GM23338 (cell line): ENCODE data around the gene SRCAP. TPM values are rescaled to one million over a fixed set of nuclear protein-coding genes. Genes with fewer than 3 reads are reported as not detected.

Experiments used
- ATAC-seq: fragments of 200-7000 bp; cut with Tn5 transposase; 3 replicates; pipeline ENCODE4 v1.9.1; 2020
- DNase-seq: peaks from one replicate; pipeline ENCODE4 v3.0.0-alpha.2; 2015; ENCODE audit warnings: low spot score
- H2AFZ ChIP-seq: fragments of 200-600 bp; sonication (generic); 2 replicates; pipeline ENCODE4 v1.8.0; 2016; ENCODE audit warnings: antibody characterized with exemption, mild to moderate bottlenecking, moderate library complexity
- H3F3A ChIP-seq: fragments of 200-600 bp; sonication (generic); replicated peaks from 2 replicates; pipeline ENCODE4 v1.8.0; 2017; ENCODE audit warnings: antibody characterized with exemption, mixed run types, low read depth
- H3K27ac ChIP-seq: fragments of 200-600 bp; sonication (generic); 2 replicates; pipeline ENCODE4 v1.6.1; 2016; ENCODE audit warnings: low read depth
- H3K27me3 ChIP-seq: fragments of 200-600 bp; sonication (generic); 2 replicates; pipeline ENCODE4 v1.8.0; 2016; ENCODE audit warnings: mild to moderate bottlenecking, mixed run types, moderate library complexity; ENCODE audit not compliant: insufficient read depth
- H3K36me3 ChIP-seq: fragments of 200-600 bp; sonication (generic); 2 replicates; pipeline ENCODE4 v1.8.0; 2016; ENCODE audit warnings: mild to moderate bottlenecking; ENCODE audit not compliant: insufficient read depth
- H3K4me1 ChIP-seq: fragments of 200-600 bp; sonication (generic); 2 replicates; pipeline ENCODE4 v1.8.0; 2016; ENCODE audit warnings: mild to moderate bottlenecking, moderate library complexity; ENCODE audit not compliant: insufficient read depth
- H3K4me2 ChIP-seq: fragments of 200-600 bp; sonication (generic); 2 replicates; pipeline ENCODE4 v1.7.1; 2017; ENCODE audit warnings: mixed run types
- H3K4me3 ChIP-seq: fragments of 200-600 bp; sonication (generic); 2 replicates; pipeline ENCODE4 v1.6.1; 2016; ENCODE audit warnings: mixed run types
- H3K79me2 ChIP-seq: fragments of 200-600 bp; sonication (generic); replicated peaks from 2 replicates; pipeline ENCODE4 v1.8.0; 2017; ENCODE audit warnings: mild to moderate bottlenecking; ENCODE audit not compliant: insufficient read depth
- H3K9me2 ChIP-seq: fragments of 200-600 bp; sonication (generic); 2 replicates; pipeline ENCODE4 v1.8.0; 2017; ENCODE audit not compliant: insufficient read depth
- H4K20me1 ChIP-seq: fragments of 200-600 bp; sonication (generic); replicated peaks from 2 replicates; pipeline ENCODE4 v1.8.0; 2017; ENCODE audit warnings: mild to moderate bottlenecking; ENCODE audit not compliant: insufficient read depth
- H3K27ac Mint-ChIP-seq: 2 replicates; pipeline ENCODE4 v1.8.0; 2020; ENCODE audit warnings: inconsistent platforms, mild to moderate bottlenecking, moderate library complexity, mixed read lengths
- H3K27me3 Mint-ChIP-seq: 3 replicates; pipeline ENCODE4 v1.8.0; 2022; ENCODE audit warnings: low read depth, mild to moderate bottlenecking, moderate library complexity, mixed read lengths, inconsistent platforms; ENCODE audit not compliant: insufficient read depth, poor library complexity
- H3K36me3 Mint-ChIP-seq: 3 replicates; pipeline ENCODE4 v1.8.0; 2021; ENCODE audit warnings: low read depth, mild to moderate bottlenecking, inconsistent platforms, moderate library complexity, mixed read lengths
- H3K4me1 Mint-ChIP-seq: 3 replicates; pipeline ENCODE4 v1.8.0; 2020; ENCODE audit warnings: mild to moderate bottlenecking, inconsistent platforms, mixed read lengths
- H3K4me3 Mint-ChIP-seq: 3 replicates; pipeline ENCODE4 v1.8.0; 2021; ENCODE audit warnings: moderate library complexity, mild to moderate bottlenecking, inconsistent platforms, mixed read lengths
- H3K9me3 Mint-ChIP-seq: 3 replicates; pipeline ENCODE4 v1.8.0; 2020; ENCODE audit warnings: moderate library complexity, mild to moderate bottlenecking, inconsistent platforms, mixed read lengths
- ETS1 ChIP-seq: IDR thresholded peaks from 2 replicates; pipeline ENCODE4 v1.6.1; 2016; ENCODE audit warnings: antibody characterized with exemption
- EZH2 ChIP-seq: fragments of 200-600 bp; sonication (generic); IDR thresholded peaks from one replicate; pipeline ENCODE4 v1.8.0; 2017; ENCODE audit warnings: antibody characterized with exemption, mild to moderate bottlenecking, low read depth; ENCODE audit not compliant: unreplicated experiment
- POLR2AphosphoS5 ChIP-seq: IDR thresholded peaks from 2 replicates; pipeline ENCODE4 v1.6.1; 2016; ENCODE audit warnings: antibody characterized with exemption, low read depth
- REST ChIP-seq: IDR thresholded peaks from one replicate; pipeline ENCODE4 v1.6.1; 2018; ENCODE audit warnings: antibody characterized with exemption; ENCODE audit not compliant: unreplicated experiment
- ZNF114 ChIP-seq: fragments of 250-450 bp; sonication (Bioruptor Pico); IDR thresholded peaks from 2 replicates; pipeline ENCODE4 v1.5.0; 2020; ENCODE audit warnings: mild to moderate bottlenecking, moderate library complexity
- ZNF462 ChIP-seq: fragments of 250-450 bp; sonication (Bioruptor Pico); IDR thresholded peaks from 2 replicates; pipeline ENCODE4 v1.5.0; 2020; ENCODE audit warnings: mild to moderate bottlenecking, moderate library complexity
- polyA plus RNA-seq: library from polyadenylated mRNA; unstranded; fragments of >200 nt; fragmentation: Nextera tagmentation; extraction: Ambion mirVana; gene quantifications from 2 replicates; pipeline ENCODE4 v1.2.1, GENCODE V29; 2016
- total RNA-seq: library from RNA; depleted of rRNA; stranded (reverse); fragments of >200 nt; shearing (Covaris generic); gene quantifications from 2 replicates; pipeline ENCODE4 v1.2.3, GENCODE V29; 2014

Gene SRCAP
- total and polyA plus RNA-seq, 2 experiments from 2014 or later = 15.3 to 38.4 TPM

GRCh38 chr16:30698139-30698815 is 694 bp upstream of the SRCAP start:
- peaks cover 45% of the 10 kb centered on the region for H3K27me3 ChIP-seq
- H3K79me2 ChIP-seq = peaks cover 32% of the 10 kb centered on the region
- DNase-seq = peak; percentile 92
- peak overlapping the region; percentile 78 for H3K4me2 ChIP-seq
- peaks cover 45% of the 10 kb centered on the region for H4K20me1 ChIP-seq
- H3K4me1 Mint-ChIP-seq = peaks cover 19% of the 10 kb centered on the region
- H3K27ac Mint-ChIP-seq = peak overlapping the region; percentile 100
- no peaks in the 10 kb centered on the region for H3K9me2 ChIP-seq
- H3K4me1 ChIP-seq = peaks cover 17% of the 10 kb centered on the region
- H3K27ac ChIP-seq = peak overlapping the region; percentile 100
- ATAC-seq = peak; percentile 70
- peaks cover 52% of the 10 kb centered on the region for H3K27me3 Mint-ChIP-seq
- TF ChIP-seq REST (no peak), POLR2AphosphoS5 (peak; percentile 86)
- peaks cover 23% of the 10 kb centered on the region for H3F3A ChIP-seq
- no peak overlapping the region for H2AFZ ChIP-seq
- no peaks in the 10 kb centered on the region; the same call in 1 of the 3 replicates for H3K9me3 Mint-ChIP-seq
- H3K4me3 ChIP-seq = peak overlapping the region; percentile 98
- H3K36me3 ChIP-seq = peaks cover 30% of the 10 kb centered on the region
- H3K4me3 Mint-ChIP-seq = peak overlapping the region; percentile 97
- H3K36me3 Mint-ChIP-seq = peaks cover 37% of the 10 kb centered on the region

- peaks cover 21% of the 10 kb centered on the region for H3F3A ChIP-seq
- H2AFZ ChIP-seq = no peak overlapping the region
- peaks cover 32% of the 10 kb centered on the region for H3K79me2 ChIP-seq
- no peak for DNase-seq
- Mint-ChIP-seq H3K4me3 (peak overlapping the region; percentile 97), H3K27ac (peak overlapping the region; percentile 98), H3K36me3 (peaks cover 50% of the 10 kb centered on the region), H3K9me3 (no peaks in the 10 kb centered on the region; the same call in 1 of the 3 replicates), H3K4me1 (peaks cover 19% of the 10 kb centered on the region), H3K27me3 (peaks cover 40% of the 10 kb centered on the region)
- H3K27ac ChIP-seq = peak overlapping the region; percentile 100
- H3K4me3 ChIP-seq = peak overlapping the region; percentile 98
- H3K4me2 ChIP-seq = peak overlapping the region; percentile 78
- no peak for ATAC-seq
- H3K27me3 ChIP-seq = peaks cover 31% of the 10 kb centered on the region
- H3K4me1 ChIP-seq = peaks cover 14% of the 10 kb centered on the region
- H3K36me3 ChIP-seq = peaks cover 44% of the 10 kb centered on the region
- peaks cover 35% of the 10 kb centered on the region for H4K20me1 ChIP-seq
- H3K9me2 ChIP-seq = no peaks in the 10 kb centered on the region
- TF ChIP-seq ETS1 = no peak
- no peak for TF ChIP-seq ZNF462 (CRISPR knock-in tag)
- no peak for TF ChIP-seq ZNF114 (CRISPR knock-in tag)
- no peak for TF ChIP-seq EZH2
- no peak for TF ChIP-seq POLR2AphosphoS5
Observed at GRCh38 chr16:30699615-30700099, 686 bp downstream of the SRCAP start.
